Limb (tissue), 2 donors: ENCODE measurements around the gene HDLBP.
"Not testable (repeated sequence)": the region's sequence is repeated elsewhere in the genome, so short reads cannot be mapped to it uniquely, and the experiment has no call there.

ENCODE experiments used
- DNase-seq, 2 donors: peaks; one replicate each; pipeline ENCODE4 v3.0.0-alpha.2; 2016; ENCODE audit errors: extremely low spot score in 2 of 2

Gene HDLBP

DNA sequence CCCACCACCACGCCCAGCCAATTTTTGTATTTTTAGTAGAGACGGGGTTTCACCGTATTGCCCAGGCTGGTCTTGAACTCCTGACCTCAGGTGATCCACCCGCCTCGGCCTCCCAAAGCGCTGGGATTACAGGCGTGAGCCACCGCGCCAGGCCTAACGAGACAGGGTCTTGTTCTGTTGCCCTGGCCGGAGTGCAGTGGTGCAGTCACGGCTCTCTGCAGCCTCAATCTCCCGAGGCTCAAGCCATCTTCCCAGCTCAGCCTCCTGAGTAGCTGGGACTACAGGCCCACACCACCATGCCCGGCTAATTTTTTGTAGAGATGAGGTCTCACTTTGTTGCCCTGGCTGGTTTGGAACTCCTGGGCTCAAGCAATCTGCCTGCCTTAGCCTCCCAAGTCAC is 118.2 kb downstream of the HDLBP start:
- not testable (repeated sequence) for DNase-seq

DNA sequence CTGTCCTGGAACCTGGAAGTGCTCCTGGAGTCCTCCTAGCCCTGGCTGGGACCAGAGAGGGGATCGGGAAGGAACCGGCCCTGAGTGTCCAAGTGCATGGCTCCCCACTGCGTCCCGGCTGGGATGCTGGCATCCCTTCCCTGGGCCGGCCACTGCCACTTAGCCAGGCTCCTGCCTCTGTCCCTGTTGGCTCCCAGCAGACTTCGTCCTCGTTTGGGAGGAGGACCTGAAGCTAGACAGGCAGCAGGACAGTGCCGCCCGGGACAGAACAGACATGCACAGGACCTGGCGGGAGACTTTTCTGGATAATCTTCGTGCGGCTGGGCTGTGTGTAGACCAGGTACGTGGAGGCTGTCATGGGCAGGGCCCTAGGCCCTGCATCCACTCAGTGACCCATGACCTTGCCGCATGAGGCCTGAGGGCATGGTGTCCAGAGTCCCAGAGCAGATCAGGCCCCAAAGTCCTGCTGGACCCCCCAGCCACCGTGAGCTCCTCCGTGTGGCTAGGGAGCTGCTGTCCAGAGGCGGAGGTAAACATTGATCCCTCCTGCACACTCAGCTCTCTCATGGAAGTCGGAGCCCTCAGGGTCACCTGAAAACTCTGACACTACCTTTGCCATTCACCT is 119.9 kb downstream of the HDLBP start:
- DNase-seq: no peak

DNA sequence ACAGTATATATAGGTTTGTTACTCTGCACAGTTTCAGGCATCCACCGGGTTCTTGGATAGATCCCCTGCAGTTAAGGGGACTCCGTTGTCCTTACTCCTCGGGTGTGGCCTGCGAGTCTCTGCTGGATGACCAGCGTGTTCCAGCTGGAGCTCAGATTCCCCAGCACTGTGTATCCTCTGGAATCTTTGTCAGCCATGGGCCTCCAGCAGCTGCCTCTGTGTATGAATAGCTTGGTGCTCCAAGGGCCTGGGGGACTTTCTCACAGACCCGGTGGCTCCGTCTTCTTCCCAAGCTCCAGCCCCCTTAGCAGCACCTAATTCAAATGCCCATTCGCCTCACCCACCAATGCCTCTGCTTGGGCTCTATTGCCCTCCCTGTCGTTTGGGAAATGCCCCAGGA is 120.7 kb downstream of the HDLBP start:
- no peak for DNase-seq

DNA sequence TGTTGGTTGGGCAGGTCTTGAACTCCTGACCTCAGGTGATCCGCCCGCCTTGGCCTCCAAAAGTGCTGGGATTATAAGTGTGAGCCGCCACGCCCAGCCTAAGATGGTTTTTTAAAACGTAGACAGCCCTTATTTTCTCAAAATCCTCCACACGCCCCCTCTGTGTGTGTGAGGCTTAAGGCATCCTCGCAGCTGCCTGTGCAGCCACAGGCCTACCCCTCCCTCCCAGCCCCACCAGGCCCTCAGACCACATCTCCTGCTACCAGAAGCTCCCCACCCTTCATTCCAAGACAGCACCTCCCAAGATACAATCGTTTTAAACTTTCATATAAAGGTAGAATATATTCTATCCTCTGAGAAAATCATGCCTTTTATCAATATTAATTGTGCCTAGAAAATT is 122.2 kb downstream of the HDLBP start:
- no peak for DNase-seq

DNA sequence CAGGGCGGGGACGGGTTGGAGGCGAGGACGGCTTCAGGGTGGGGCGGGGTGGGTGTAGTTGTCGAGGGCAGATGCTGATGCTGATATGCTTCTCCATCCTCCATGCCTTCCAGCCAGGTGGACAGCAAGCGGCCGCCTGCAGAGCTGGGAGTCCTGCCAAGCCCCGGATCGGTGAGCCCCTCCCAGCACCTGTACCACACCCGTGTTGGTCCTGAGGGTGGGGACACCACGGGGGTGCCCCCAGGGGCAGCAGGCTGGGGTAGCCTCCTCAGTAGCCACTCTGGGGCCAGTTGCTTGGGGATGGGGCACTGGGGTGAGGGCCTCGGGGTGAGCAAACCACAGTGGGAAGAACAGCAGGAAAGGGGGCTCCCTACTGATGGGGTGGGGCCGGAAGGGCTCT is 124.4 kb downstream of the HDLBP start:
- DNase-seq: no peak

DNA sequence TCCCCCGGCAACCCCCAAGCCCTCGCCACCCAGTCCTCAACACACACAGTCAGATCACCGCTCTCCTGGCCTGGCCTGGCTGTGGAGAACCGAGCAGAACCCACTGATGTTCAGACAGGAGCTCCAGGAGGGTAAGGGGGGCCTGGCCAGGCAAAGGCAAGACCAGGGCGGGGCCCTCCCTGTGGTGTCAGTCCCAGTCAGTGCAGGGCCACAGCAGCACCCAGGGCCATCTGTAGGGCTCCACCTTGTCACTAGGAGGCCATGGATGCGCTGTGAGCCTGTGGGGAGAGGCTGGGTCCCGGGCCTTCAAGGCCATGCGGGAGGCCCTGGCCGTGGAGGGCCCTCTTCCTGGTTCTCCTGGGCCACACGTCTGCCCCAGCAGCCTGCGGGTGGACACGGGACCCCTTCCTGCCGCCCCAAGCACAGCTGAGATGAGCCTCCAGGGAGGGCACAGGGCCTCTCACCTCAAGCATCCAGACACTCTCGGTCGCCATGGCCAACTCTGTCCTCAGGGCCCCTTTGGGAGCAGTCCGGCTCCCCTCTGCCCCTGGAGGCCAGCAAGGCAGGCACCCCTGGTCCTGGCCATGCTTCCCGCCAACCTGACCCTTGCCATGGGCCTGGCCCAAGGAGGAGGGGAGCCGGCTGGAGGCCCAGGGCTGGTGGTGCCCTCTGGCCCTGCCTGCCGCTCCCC is 125.0 kb downstream of the HDLBP start:
- no peak for DNase-seq

DNA sequence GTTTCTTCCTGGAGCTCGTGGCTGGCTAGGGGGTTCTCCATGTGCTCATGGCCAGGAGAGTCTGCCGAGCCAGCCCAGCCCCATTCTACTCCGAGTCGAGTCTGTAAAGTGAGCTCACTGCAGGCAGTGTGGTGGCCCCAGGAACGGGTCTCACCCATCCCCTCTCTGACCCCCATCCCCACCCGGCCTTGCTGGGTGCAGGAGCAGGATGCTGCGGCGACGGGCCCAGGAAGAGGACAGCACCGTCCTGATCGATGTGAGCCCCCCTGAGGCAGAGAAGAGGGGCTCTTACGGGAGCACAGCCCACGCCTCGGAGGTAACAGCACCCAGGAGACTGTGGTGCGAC is 125.6 kb downstream of the HDLBP start:
- no peak for DNase-seq

DNA sequence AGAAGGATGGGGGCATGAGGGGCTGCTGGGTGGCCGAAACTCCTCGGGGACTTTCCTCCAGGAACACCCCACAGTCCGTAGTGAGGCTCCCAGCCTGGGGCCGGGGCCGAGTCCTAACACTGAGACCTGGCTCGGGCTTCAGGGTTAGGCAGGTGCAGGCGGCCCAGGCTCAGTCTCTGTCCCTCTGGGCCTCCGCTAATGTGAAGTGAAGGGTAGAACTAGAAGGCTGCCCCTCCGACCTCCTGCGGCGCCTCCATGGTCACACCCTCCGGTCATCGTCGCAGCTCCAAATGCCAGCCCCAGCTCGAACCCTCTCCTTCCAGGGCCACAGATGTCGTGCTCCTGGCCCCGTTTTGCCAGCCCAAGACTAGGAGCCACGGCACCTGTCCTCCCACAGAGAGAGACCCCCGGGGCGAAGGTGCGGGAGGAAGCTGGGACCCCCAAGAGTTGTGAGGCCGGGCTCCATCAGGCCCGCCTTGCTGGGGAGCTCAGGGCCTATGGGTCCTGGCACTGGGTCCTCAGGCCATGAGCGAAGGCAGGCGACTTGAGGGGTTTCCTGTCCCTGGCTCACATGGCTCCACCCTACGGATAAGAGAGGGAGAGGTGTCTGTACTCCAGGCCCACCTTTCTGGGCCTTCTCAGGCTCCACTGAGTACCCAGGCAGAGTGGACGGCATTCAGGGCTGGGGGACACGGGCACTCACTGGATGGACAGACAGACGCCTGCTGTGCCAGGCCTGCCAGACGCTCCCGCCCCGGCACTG is 126.2 kb downstream of the HDLBP start:
- DNase-seq: no peak

DNA sequence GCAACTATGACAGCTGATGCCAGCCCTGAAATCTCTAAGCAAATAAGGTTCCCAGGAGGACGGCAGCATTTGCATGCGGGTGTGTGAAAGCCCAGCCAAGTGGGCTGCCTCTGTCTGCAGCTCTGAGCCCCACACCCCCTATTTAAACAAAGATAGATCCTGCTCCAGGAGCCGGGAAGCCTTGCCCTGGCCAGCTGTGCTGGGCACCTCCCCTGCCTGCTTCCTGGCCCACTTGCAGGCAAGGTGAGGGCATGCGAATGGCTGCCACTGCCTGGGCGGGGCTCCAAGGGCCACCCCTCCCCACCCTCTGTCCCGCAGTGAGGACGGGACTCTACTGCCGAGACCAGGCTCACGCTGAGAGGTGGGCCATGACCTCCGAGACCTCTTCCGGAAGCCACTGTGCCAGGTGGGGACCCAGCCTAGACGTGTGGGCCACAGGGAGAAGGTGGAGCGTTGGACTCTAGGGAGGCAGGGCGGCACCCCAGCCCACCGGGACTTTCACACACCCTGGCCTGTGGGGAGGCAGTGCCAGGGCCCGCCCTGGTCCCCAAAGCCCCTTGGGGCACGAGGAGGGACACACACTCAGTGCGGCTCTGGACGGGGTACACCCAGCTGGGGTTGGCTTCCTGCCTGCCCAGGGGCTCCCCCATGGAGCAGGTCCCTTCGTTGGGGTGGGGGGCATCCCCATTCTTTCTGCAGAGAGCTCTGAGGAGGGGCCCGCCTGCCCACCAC is 126.9 kb downstream of the HDLBP start, which contains the start of gene ANO7:
Gene ANO7 (plus strand): TSS at position 317 of the 732 bp plus-strand sequence. CDS start 1,387 bp downstream, outside the sequence.
- DNase-seq: no peak

DNA sequence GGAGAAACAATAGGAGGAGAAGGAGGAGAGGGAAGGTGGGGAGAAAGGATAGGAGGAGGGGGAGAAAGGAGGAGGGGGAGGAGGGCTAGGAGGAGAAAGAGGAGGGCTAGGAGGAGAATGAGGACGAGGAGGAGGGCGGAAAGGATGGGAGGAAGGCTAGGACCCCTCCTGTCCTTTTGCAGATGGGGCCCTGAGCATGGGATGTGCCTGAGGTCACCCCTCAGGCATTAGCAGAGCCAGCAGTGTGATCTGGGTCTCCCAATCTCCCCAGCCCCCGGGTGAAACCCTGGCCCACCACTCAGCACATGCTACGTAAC is 127.6 kb downstream of the HDLBP start:
- DNase-seq: no peak

DNA sequence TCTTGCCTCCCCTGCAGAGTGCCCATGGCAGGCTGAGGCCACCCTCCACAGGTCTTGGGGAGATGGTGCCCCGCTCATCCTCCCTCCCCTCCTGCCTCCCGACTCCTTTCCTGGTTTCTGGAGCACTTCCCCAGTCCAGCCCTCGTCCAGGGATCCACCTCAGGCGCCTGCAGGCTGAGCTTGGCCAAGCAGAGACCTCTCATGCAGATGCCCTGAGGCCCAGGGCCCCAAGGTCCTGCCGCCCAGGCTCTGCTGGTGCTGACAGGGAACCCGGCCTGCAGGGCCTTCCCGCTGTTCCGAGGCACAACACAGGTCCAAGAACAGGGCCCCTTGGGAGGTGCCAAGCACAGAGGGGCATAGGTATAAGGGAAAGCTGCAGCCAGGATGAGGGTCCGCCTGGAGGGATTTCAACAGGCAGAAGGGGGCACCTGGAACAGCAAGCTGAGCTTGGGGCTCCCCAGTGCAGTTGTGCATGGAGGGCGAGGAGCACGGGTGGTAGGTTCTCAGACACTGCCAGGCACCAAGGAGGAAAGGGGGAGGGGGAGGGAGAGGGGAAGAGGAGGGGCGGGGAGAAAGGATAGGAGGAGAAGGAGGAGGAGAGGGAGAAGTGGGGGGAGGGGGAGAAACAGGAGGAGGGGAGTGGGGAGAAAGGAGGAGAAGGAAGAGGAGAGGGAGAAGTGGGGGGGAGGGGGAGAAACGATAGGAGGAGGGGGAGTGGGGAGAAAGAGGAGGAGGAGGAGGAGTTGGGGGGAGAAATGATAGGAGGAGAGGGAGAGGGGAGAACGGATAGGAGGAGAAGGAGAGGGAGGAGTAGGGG is 128.2 kb downstream of the HDLBP start:
- no peak for DNase-seq

DNA sequence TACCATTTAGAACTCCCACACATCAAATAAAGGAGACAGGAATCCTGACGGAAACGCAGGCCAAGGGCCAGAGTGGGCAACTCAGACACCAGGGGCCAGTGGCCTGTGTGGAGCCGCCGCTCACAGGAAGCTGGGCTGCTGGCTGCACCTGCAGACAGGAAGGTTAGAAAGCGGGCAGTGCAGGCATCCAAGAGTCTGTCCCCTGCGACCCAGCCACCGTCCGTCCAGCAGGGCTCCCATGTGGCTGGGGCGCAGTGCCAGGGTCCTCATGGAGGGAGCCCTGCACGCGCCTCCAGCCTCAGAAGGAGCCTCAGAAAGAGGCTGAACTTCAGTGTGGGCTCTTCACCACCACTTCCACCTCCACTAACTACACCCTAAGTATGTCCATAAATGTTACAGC is 129.5 kb downstream of the HDLBP start:
- no peak for DNase-seq

DNA sequence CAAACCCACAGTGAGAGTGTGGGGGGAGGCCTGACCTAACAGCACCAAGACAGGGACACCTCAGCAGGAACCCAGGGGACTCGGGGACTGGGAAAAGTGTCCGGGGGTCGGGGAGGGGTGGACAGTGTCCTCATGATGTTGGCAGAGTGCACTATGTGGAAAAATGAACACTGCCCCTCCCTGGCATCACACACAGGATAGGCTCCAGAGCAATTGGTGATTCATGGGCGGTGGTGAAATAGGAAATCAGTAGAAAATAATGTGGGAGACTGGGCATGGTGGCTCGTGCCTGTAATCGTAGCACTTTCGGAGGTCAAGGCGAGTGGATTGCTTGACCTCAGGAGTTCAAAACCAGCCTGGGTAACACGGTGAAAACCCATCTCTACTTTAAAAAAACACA is 130.6 kb downstream of the HDLBP start:
- DNase-seq: no peak

DNA sequence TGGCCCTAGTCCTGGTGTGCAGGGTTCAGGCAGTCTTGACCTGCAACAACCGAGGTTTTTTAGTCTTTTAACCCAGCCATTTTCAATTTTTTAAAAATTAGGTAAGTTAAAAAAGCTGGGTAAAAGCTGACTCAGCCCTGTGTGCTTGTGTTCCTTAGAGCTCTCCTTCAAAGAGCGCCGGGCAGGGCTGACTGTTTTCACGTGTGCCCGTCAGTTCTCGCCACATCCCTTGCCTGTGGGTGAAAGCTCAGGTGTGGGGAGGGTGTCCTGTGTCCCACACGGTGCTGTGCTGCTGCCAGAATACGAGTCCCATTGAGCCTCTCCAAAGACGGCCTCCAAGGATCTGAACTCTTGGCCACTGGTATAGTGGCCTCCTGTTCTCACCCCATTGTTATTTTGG is 132.3 kb downstream of the HDLBP start:
- no peak for DNase-seq

DNA sequence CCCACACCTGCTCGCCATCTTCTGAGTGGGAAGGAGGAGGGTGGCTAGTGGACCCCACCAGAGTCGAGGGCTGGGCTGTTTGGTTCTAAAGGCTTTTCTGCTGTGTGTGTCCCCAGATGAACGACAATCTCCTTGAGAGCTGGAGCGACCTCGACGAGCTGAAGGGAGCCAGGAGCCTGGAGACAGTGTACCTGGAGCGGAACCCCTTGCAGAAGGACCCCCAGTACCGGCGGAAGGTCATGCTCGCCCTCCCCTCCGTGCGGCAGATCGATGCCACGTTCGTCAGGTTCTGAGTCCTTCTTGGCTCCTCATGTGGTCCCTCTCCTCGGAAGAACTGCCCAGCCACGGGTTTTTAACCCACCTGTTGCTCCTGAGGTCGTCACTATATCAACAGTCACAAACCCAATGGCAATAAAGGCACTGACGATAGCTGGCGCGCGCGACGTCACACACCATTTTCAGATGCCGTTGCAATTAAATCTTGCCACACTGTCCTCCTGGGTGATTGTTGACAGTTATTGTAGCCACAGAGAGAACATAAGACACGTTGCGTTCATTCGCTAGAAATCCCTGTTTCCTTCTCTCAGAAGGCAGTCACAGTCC is 132.8 kb downstream of the HDLBP start:
- DNase-seq: no peak

DNA sequence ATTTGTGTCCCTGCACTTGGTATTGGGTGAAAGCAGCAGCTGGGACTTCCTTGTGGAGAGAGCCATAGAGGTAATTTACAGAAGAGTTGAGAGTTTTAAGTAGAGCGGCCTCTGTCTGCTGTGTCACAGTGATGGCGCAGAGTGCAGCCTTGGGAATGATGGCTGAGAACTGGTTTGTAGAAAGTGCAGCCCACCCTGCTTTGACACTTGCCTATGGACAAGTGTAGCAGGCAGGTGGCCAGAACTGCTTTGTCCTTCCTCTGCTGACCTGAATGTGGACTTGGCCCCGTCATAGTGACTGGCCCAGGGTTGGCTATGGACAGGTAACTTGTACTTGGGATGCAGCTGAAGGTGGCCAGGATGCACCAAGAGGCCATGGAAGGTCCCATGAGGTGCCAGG is 133.3 kb downstream of the HDLBP start:
- no peak for DNase-seq

DNA sequence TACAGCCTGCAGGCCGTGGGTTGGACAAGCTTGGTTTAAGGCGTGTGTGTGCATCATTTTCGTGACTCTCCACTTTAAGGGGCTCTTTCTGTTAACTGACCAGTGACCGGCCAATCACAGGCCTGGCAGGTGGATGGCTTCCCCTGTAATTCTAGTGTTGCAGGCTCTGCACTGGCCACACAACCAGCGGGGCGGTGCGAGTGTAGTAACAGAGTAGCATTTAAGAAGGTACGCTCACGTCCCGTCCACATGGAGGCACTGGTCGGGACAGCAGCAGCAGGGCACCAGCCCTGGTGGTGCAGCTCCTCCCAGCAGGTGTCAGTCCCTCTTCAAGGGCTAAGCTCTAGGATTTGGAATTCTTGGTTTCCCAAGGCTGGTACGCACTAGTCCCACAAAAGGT is 135.0 kb downstream of the HDLBP start:
- no peak for DNase-seq

DNA sequence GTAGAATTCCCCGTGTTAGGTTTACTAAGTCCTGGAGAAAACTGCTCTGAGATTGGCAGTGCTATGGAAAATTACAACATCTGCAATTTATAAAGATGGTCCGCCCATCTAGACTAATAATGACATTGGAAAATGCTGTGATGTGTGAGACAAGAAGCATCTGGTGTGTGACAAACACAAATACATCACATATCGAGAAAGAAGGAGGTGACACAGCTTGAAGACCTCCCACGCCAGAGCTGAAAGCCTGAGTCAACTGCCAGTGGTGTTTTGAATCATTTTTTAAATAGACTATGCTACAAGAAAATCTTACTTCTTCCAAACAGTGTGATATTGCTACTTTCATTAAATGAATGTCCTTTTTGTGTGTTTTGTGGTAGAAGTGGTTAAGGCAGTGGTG is 135.6 kb downstream of the HDLBP start:
- no peak for DNase-seq

DNA sequence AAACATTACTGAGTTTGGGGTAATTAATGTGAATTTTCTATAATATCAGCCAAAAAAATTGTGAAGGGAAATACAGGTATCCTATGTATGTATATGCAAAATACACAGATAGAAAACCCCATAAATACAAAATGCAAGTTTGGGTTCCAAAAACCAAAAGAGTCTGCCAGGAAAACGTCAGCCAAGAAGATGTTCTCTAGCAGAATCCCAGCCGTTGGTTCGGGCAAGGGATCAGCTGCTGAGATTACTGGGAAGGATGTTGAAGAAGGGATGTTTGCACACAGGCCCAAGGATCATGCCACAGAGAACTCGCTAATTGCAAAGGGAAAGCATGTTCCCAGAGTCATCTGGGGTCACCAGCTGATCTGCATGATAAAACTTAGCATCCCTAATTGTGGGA is 136.5 kb downstream of the HDLBP start:
- no peak for DNase-seq

DNA sequence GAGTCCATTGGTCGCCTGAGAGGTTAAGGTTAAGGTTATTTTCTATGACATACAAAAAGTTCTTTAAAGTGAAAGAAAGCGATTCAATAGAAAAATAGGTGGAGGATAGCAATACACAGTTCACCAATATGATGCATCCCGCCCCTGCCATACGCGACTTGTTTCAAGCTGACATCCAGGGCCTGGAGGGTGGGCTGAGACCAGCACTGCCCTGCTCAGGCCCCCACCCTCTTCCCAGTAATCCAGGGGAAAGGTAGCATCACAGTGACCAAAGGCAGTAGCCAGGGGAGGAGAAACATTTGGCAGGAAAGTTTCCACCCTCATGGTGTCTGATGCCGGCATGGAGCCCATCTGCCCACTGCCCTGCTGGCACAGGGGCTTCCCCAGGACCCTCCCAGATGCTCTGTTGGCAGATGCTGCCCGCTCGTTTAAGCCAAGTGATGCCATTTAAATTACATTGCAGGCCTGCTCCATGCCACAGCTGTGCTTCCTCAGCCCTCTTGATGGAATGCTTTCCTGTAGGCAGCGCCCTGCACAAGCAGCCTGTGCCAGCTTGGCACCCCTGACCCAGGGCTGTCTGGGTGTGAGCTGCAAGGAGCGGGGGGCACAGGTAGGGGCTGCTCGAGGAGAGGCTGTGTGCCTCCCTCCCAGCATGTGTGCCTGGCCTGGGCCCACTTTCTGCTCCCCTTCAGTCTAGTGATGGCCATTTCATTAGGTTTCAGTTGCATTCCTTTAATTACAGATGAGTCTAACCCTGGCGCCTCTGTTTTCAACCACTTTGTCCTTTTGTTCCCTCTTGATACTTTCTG is 137.7 kb downstream of the HDLBP start:
- DNase-seq: no peak
